ENCODE measurements around the gene SGMS1.

DNA sequence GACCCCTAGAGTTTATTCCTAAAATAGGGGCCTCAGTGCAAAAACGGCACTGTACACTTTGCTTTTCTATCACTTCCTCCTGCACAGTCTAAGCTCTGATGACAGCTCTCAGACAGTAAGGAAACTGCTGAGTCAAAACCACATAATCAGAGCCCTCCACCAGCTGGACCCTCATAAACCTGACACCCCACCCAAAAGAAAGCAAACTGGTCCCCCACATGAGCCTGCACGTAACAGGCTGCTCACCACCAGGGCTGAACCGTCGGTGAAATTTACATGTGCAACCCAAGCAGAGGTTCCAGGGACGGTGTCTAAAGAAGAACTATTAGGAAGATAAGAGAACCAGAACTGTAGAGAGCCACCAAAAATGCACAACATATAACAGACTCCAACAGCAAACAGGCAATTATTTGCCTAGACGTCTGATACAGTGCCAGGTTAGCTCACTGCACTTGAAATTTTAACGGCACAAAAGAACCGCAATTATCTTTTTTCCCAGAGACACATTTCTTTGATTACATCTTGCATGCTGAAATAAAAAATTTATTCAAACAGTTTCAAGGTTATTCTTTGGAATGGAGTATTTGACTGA is 19.6 kb downstream of the SGMS1 start:
- TF ChIP-seq, protein P1, sequence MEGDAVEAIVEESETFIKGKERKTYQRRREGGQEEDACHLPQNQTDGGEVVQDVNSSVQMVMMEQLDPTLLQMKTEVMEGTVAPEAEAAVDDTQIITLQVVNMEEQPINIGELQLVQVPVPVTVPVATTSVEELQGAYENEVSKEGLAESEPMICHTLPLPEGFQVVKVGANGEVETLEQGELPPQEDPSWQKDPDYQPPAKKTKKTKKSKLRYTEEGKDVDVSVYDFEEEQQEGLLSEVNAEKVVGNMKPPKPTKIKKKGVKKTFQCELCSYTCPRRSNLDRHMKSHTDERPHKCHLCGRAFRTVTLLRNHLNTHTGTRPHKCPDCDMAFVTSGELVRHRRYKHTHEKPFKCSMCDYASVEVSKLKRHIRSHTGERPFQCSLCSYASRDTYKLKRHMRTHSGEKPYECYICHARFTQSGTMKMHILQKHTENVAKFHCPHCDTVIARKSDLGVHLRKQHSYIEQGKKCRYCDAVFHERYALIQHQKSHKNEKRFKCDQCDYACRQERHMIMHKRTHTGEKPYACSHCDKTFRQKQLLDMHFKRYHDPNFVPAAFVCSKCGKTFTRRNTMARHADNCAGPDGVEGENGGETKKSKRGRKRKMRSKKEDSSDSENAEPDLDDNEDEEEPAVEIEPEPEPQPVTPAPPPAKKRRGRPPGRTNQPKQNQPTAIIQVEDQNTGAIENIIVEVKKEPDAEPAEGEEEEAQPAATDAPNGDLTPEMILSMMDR (IDR thresholded peaks at IDR 0.05): no peak
- no peak for TF ChIP-seq POLR2AphosphoS5 (IDR thresholded peaks at IDR 0.05)
- TF ChIP-seq POLR2A (IDR thresholded peaks at IDR 0.05): no peak

Measured in prostate gland (tissue), 2 donors.